ENCODE results near the gene USP44. TPM values are rescaled to one million over a fixed set of nuclear protein-coding genes. Genes with fewer than 3 reads are reported as not detected.

USP44 gene
- total and polyA plus RNA-seq, 2 experiments from 2014 or later: 235 to 248 TPM

GRCh38 chr12:95548056-95548538, 3.2 kb downstream of the USP44 start:
- Mint-ChIP-seq H3K27ac (peak overlapping the region; percentile 93), H3K27me3 (ENCODE audit: insufficient read depth, low read depth, poor library complexity) (peaks cover 24% of the 10 kb centered on the region), H3K9me3 (peaks cover 11% of the 10 kb centered on the region; the same call in 2 of the 3 replicates), H3K36me3 (ENCODE audit: low read depth) (peaks cover 55% of the 10 kb centered on the region), H3K4me3 (peak overlapping the region; percentile 100), H3K4me1 (peaks cover 27% of the 10 kb centered on the region)
- Histone ChIP-seq H3K36me3 (ENCODE audit: insufficient read depth) (no peaks in the 10 kb centered on the region), H3K27ac (ENCODE audit: low read depth) (peak overlapping the region; percentile 87), H3K9me2 (ENCODE audit: insufficient read depth) (no peaks in the 10 kb centered on the region), H3K79me2 (replicated peaks; ENCODE audit: insufficient read depth) (peaks cover 87% of the 10 kb centered on the region), H4K20me1 (replicated peaks; ENCODE audit: insufficient read depth) (no peaks in the 10 kb centered on the region; the same call in 1 of the 2 replicates), H3K4me2 (peak overlapping the region; percentile 81), H3K4me3 (peak overlapping the region; percentile 84), H3K4me1 (ENCODE audit: insufficient read depth) (peaks cover 25% of the 10 kb centered on the region), H2AFZ (no peak overlapping the region), H3F3A (replicated peaks; ENCODE audit: low read depth) (peaks cover 7% of the 10 kb centered on the region; the same call in 1 of the 2 replicates), H3K27me3 (ENCODE audit: insufficient read depth) (no peaks in the 10 kb centered on the region)
- ATAC-seq: peak; percentile 19
- TF ChIP-seq JUNB (IDR thresholded peaks at IDR 0.05; ENCODE audit: unreplicated experiment): no peak
- peak; percentile 68 for DNase-seq (ENCODE audit: low spot score)

- Mint-ChIP-seq H3K27ac (peak overlapping the region; percentile 93), H3K9me3 (peaks cover 11% of the 10 kb centered on the region; the same call in 2 of the 3 replicates)
- H3K4me2 ChIP-seq: peak overlapping the region; percentile 81
- TF ChIP-seq CTCF (conservative IDR thresholded peaks at IDR 0.05; ENCODE audit: low read depth in 2 of 2): no peak
- TF ChIP-seq, protein P1, sequence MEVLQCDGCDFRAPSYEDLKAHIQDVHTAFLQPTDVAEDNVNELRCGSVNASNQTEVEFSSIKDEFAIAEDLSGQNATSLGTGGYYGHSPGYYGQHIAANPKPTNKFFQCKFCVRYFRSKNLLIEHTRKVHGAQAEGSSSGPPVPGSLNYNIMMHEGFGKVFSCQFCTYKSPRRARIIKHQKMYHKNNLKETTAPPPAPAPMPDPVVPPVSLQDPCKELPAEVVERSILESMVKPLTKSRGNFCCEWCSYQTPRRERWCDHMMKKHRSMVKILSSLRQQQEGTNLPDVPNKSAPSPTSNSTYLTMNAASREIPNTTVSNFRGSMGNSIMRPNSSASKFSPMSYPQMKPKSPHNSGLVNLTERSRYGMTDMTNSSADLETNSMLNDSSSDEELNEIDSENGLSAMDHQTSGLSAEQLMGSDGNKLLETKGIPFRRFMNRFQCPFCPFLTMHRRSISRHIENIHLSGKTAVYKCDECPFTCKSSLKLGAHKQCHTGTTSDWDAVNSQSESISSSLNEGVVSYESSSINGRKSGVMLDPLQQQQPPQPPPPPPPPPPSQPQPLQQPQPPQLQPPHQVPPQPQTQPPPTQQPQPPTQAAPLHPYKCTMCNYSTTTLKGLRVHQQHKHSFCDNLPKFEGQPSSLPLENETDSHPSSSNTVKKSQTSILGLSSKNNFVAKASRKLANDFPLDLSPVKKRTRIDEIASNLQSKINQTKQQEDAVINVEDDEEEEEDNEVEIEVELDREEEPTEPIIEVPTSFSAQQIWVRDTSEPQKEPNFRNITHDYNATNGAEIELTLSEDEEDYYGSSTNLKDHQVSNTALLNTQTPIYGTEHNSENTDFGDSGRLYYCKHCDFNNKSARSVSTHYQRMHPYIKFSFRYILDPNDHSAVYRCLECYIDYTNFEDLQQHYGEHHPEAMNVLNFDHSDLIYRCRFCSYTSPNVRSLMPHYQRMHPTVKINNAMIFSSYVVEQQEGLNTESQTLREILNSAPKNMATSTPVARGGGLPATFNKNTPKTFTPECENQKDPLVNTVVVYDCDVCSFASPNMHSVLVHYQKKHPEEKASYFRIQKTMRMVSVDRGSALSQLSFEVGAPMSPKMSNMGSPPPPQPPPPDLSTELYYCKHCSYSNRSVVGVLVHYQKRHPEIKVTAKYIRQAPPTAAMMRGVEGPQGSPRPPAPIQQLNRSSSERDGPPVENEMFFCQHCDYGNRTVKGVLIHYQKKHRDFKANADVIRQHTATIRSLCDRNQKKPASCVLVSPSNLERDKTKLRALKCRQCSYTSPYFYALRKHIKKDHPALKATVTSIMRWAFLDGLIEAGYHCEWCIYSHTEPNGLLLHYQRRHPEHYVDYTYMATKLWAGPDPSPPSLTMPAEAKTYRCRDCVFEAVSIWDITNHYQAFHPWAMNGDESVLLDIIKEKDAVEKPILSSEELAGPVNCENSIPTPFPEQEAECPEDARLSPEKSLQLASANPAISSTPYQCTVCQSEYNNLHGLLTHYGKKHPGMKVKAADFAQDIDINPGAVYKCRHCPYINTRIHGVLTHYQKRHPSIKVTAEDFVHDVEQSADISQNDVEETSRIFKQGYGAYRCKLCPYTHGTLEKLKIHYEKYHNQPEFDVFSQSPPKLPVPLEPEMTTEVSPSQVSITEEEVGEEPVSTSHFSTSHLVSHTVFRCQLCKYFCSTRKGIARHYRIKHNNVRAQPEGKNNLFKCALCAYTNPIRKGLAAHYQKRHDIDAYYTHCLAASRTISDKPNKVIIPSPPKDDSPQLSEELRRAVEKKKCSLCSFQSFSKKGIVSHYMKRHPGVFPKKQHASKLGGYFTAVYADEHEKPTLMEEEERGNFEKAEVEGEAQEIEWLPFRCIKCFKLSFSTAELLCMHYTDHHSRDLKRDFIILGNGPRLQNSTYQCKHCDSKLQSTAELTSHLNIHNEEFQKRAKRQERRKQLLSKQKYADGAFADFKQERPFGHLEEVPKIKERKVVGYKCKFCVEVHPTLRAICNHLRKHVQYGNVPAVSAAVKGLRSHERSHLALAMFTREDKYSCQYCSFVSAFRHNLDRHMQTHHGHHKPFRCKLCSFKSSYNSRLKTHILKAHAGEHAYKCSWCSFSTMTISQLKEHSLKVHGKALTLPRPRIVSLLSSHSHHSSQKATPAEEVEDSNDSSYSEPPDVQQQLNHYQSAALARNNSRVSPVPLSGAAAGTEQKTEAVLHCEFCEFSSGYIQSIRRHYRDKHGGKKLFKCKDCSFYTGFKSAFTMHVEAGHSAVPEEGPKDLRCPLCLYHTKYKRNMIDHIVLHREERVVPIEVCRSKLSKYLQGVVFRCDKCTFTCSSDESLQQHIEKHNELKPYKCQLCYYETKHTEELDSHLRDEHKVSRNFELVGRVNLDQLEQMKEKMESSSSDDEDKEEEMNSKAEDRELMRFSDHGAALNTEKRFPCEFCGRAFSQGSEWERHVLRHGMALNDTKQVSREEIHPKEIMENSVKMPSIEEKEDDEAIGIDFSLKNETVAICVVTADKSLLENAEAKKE (CRISPR knock-in tag; IDR thresholded peaks at IDR 0.05): no peak
- no peak for TF ChIP-seq CREB1 (CRISPR knock-in tag; IDR thresholded peaks at IDR 0.05; ENCODE audit: low read depth)
- TF ChIP-seq POLR2AphosphoS5 (IDR thresholded peaks at IDR 0.05; ENCODE audit: low read depth): peak; percentile 47; the same call in 1 of the 2 replicates
- TF ChIP-seq ZNF331 (CRISPR knock-in tag; IDR thresholded peaks at IDR 0.05; ENCODE audit: low read depth): no peak
- no peak for TF ChIP-seq ZNF114 (CRISPR knock-in tag; IDR thresholded peaks at IDR 0.05)
- no peak for TF ChIP-seq EZH2 (IDR thresholded peaks at IDR 0.05; ENCODE audit: low read depth, unreplicated experiment)
- TF ChIP-seq REST (IDR thresholded peaks at IDR 0.05; ENCODE audit: unreplicated experiment): no peak
Measured at GRCh38 chr12:95547522-95548055, 3.7 kb downstream of the USP44 start.

More at GRCh38 chr12:95547522-95548055, 3.7 kb downstream of the USP44 start:
- no peaks in the 10 kb centered on the region for H3K9me2 ChIP-seq (ENCODE audit: insufficient read depth)
- H3K36me3 ChIP-seq (ENCODE audit: insufficient read depth): no peaks in the 10 kb centered on the region
- H3K27ac ChIP-seq (ENCODE audit: low read depth): peak overlapping the region; percentile 87
- H3F3A ChIP-seq (replicated peaks; ENCODE audit: low read depth): peaks cover 7% of the 10 kb centered on the region; the same call in 1 of the 2 replicates
- Mint-ChIP-seq H3K4me1 (peaks cover 24% of the 10 kb centered on the region), H3K36me3 (ENCODE audit: low read depth) (peaks cover 59% of the 10 kb centered on the region), H3K4me3 (peak overlapping the region; percentile 100), H3K27me3 (ENCODE audit: insufficient read depth, low read depth, poor library complexity) (peaks cover 24% of the 10 kb centered on the region)
- H3K4me1 ChIP-seq (ENCODE audit: insufficient read depth): peaks cover 19% of the 10 kb centered on the region
- H3K4me3 ChIP-seq: peak overlapping the region; percentile 84
- H3K27me3 ChIP-seq (ENCODE audit: insufficient read depth): no peaks in the 10 kb centered on the region
- H2AFZ ChIP-seq: no peak overlapping the region
- peaks cover 87% of the 10 kb centered on the region for H3K79me2 ChIP-seq (replicated peaks; ENCODE audit: insufficient read depth)
- DNase-seq (ENCODE audit: low spot score) (peak; percentile 78), ATAC-seq (peak; percentile 5)
- no peaks in the 10 kb centered on the region; the same call in 1 of the 2 replicates for H4K20me1 ChIP-seq (replicated peaks; ENCODE audit: insufficient read depth)

Measured in GM23338 (cell line).